Epithelial cell of umbilical artery (primary cell): ENCODE results near the gene PNPLA8. TPM values are rescaled to one million over a fixed set of nuclear protein-coding genes. Genes with fewer than 3 reads are reported as not detected.

Source experiments
- total RNA-seq: library from RNA; depleted of rRNA; stranded (reverse); fragments of >200 nt; gene quantifications from 2 replicates; pipeline ENCODE4 v1.2.3, GENCODE V29; 2014

The PNPLA8 gene
- total RNA-seq = 25.7 and 33.6 TPM in 2 replicates

GRCh38 chr7:108525985-108526767 is at the start of gene PNPLA8:
PNPLA8 (minus strand) TSS chr7:108526135; CDS start chr7:108515491, 10,644 bp downstream.

GRCh38 chr7:108569381-108570145 is 43.6 kb upstream of the PNPLA8 start, which contains the start of the genes DNAJB9 and THAP5:
DNAJB9 (plus strand) TSS chr7:108569874; CDS start chr7:108571727, 1,853 bp downstream.
THAP5 (minus strand) TSS chr7:108569706; CDS start chr7:108569569, 137 bp downstream.

GRCh38 chr7:108455998-108456677 is 69.8 kb downstream of the PNPLA8 start, which contains the start of gene NRCAM:
NRCAM (minus strand) TSS chr7:108456436; CDS start chr7:108240064, 216,372 bp downstream.

Other genes with a start within 250 kb of the PNPLA8 start
- gene NRCAM, start 69.7 kb downstream of the PNPLA8 start, total RNA-seq = 31.9 and 32.8 TPM in 2 replicates
- 12.7 and 23.4 TPM in 2 replicates for gene THAP5, start 43.6 kb upstream of the PNPLA8 start, total RNA-seq
- gene DNAJB9, start 43.7 kb upstream of the PNPLA8 start, total RNA-seq = 29.2 and 56.8 TPM in 2 replicates